ENCODE results near the gene SHISA7. TPM values are rescaled to one million over a fixed set of nuclear protein-coding genes. Genes with fewer than 3 reads are reported as not detected.

Gene SHISA7
- total RNA-seq, 2 donors from 2014 or later, result not detected

DNA sequence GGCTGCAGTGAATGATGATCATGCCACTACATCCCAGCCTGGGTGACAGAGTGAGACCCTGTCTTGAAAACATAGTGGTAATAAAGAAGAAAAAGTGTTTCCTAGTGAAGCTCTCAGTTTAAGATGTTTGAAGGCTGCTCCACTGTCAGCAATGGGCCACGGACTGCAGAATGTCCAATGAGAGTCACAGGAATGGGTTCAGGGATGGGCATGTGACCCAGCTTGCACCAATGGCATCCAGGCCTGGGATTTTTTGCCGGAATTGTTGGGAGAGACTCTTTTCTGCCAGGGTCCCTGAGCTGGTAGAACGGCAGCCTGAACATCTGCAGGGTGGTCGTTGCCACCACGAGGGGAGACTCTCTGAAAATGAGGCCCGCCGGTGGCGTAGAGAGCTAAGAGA is 6.3 kb downstream of the SHISA7 start:
- H3K36me3 ChIP-seq, result no peaks in the 10 kb centered on the region
- no peak overlapping the region for H3K9ac ChIP-seq (ENCODE audit: low read depth in 2 of 2, low read length in 2 of 2)
- no peaks in the 10 kb centered on the region for H3K4me1 ChIP-seq
- intact Hi-C loops (cut with DNase I), result no loop called here
- H3K27ac ChIP-seq, result no peak overlapping the region
- DNase-seq, result no peak
- no peak overlapping the region for H3K4me3 ChIP-seq
- H3K27me3 ChIP-seq, result peaks cover 38% of the 10 kb centered on the region
- no peaks in the 10 kb centered on the region for H3K9me3 ChIP-seq
- TF ChIP-seq, protein P1, sequence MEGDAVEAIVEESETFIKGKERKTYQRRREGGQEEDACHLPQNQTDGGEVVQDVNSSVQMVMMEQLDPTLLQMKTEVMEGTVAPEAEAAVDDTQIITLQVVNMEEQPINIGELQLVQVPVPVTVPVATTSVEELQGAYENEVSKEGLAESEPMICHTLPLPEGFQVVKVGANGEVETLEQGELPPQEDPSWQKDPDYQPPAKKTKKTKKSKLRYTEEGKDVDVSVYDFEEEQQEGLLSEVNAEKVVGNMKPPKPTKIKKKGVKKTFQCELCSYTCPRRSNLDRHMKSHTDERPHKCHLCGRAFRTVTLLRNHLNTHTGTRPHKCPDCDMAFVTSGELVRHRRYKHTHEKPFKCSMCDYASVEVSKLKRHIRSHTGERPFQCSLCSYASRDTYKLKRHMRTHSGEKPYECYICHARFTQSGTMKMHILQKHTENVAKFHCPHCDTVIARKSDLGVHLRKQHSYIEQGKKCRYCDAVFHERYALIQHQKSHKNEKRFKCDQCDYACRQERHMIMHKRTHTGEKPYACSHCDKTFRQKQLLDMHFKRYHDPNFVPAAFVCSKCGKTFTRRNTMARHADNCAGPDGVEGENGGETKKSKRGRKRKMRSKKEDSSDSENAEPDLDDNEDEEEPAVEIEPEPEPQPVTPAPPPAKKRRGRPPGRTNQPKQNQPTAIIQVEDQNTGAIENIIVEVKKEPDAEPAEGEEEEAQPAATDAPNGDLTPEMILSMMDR (IDR thresholded peaks at IDR 0.05), result no peak

DNA sequence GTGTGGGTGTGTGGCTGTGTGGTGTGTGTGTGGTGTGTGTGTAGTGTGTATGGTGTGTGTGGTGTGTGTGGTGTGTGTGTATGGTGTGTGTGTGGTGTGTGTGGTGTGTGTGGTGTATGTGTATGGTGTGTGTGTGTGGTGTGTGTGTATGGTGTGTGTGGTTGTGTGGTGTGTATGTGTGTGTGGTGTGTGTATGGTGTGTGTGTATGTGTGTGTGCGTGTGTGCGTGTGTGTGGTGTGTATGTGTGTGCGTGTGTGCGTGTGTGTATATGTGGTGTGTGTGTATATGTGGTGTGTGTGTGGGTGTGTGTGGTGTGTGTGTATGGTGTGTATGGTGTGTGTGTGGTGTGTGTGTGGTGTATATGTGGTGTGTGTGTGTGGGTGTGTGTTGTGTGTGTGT is 8.1 kb downstream of the SHISA7 start:
- Histone ChIP-seq H3K4me3 (no peak overlapping the region), H3K27ac (no peak overlapping the region), H3K36me3 (no peaks in the 10 kb centered on the region), H3K9me3 (no peaks in the 10 kb centered on the region), H3K27me3 (peaks cover 20% of the 10 kb centered on the region), H3K9ac (ENCODE audit: low read depth in 2 of 2, low read length in 2 of 2) (no peak overlapping the region), H3K4me1 (no peaks in the 10 kb centered on the region)
- intact Hi-C loops (cut with DNase I), result no loop called here
- no peak for DNase-seq
- TF ChIP-seq, protein P1 (IDR thresholded peaks at IDR 0.05), result no peak

DNA sequence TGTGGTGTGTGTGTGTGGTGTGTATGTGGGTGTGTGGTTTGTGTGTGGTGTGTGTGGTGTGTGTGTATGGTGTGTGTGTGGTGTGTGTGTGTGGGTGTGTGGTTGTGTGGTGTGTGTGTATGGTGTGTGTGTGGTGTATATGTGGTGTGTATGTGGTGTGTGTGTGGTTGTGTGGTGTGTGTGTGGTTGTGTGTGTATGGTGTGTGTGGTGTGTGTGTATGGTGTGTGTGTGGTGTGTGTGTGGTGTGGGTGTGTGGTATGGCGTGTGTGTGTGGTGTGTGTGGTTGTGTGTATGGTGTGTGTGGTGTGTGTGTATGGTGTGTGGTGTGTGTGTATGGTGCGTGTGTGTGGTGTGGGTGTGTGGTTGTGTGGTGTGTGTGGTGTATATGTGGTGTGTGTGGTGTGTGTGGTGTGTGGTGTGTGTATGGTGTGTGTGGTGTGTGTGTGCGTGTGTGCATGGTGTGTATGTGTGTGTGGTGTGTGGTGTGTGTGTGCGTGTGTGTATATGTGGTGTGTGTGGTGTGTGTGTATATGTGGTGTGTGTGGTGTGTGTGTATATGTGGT is 8.7 kb downstream of the SHISA7 start:
- intact Hi-C loops (cut with DNase I), result no loop called here
- peaks cover 20% of the 10 kb centered on the region for H3K27me3 ChIP-seq

DNA sequence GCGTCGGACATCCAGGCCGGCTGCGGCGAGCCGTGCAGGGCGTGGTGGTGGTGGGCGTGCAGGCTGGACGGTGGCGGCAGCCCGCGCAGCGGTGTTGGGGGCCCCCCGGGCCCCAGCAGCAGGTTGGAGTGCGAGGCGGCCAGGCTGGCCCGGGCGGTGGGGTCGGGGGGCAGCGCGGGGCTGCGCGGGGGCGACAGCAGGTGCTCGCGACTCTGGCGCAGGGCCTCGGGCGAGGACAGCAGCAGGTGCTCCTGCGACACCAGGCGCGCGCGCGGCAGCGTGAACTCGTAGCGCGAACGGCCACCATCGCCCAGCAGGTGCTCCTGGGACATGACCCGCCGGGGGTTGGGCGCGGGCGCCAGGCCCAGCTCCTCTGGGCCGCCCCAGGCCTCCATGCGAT is 9.8 kb downstream of the SHISA7 start:
- Histone ChIP-seq H3K36me3 (no peaks in the 10 kb centered on the region), H3K4me1 (no peaks in the 10 kb centered on the region), H3K4me3 (no peak overlapping the region), H3K9me3 (no peaks in the 10 kb centered on the region), H3K9ac (ENCODE audit: low read depth in 2 of 2, low read length in 2 of 2) (no peak overlapping the region), H3K27me3 (peaks cover 20% of the 10 kb centered on the region), H3K27ac (no peak overlapping the region)
- DNase-seq, result no peak
- intact Hi-C loops (cut with DNase I), result no loop called here
- TF ChIP-seq, protein P1 (IDR thresholded peaks at IDR 0.05), result no peak

More for the DNA sequence above, 8.7 kb downstream of the SHISA7 start:
- H3K4me3 ChIP-seq, result no peak overlapping the region
- no peak overlapping the region for H3K27ac ChIP-seq
- H3K36me3 ChIP-seq, result no peaks in the 10 kb centered on the region
- H3K9me3 ChIP-seq, result no peaks in the 10 kb centered on the region
- no peaks in the 10 kb centered on the region for H3K4me1 ChIP-seq
- no peak overlapping the region for H3K9ac ChIP-seq (ENCODE audit: low read depth in 2 of 2, low read length in 2 of 2)
- TF ChIP-seq, protein P1 (IDR thresholded peaks at IDR 0.05), result no peak
- no peak for DNase-seq

DNA sequence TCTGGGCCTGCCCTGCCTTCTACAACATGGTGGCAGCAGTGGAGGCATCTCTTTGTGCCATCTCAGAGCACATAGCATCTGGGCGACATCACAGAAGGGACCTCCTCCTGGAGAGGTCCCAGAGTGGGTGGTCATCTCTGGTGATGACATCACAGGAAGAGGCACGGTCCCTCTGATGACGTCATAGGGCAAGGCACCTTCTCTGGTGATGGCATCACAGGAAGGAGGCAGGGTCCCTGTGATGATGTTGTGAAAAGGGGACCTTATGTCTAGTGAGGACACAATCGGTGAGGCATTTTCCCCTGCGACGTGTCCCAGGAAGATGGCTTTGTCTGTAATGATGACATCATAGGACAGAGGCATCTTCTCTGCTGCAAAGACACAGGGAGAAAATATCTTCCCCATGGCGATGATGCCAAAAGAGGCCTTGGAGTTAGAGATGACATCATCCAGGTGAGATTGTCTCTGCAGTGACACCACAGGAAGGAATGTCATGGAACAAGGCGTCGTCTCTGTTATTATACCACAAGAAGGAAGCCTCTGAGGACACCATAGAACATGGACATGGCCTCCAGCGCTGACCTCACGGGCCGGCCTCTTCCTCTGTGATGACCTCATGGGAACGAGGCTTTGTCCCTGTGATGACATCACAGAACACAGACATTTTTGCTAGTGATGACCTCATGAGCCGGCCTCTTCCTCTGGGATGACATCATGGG is 10.7 kb downstream of the SHISA7 start:
- no peaks in the 10 kb centered on the region for H3K36me3 ChIP-seq
- H3K27me3 ChIP-seq, result peaks cover 20% of the 10 kb centered on the region
- no peaks in the 10 kb centered on the region for H3K4me1 ChIP-seq
- no peak for DNase-seq
- intact Hi-C loops (cut with DNase I), result no loop called here
- no peak overlapping the region for H3K4me3 ChIP-seq
- no peaks in the 10 kb centered on the region for H3K9me3 ChIP-seq
- H3K9ac ChIP-seq (ENCODE audit: low read depth in 2 of 2, low read length in 2 of 2), result no peak overlapping the region
- H3K27ac ChIP-seq, result no peak overlapping the region
- TF ChIP-seq, protein P1 (IDR thresholded peaks at IDR 0.05), result no peak
